Heart right ventricle (tissue), 16 donors: ENCODE results near the gene CZIB. TPM values are rescaled to one million over a fixed set of nuclear protein-coding genes. Genes with fewer than 3 reads are reported as not detected.

Source experiments
- ATAC-seq, 8 donors: fragments of 200-7000 bp; cut with Tn5 transposase; one replicate each; pipeline ENCODE4 v1.9.1; 2020; ENCODE audit warnings: mild to moderate bottlenecking in 8 of 8, moderate library complexity in 8 of 8, moderate number of reproducible peaks in 1 of 8
- DNase-seq, 2 donors: peaks; one replicate each; pipeline ENCODE4 v3.0.0-alpha.2; 2020
- H3K27ac ChIP-seq, 10 donors: fragments of 200-600 bp; sonication (generic) in 2 of 10; one replicate each; pipeline versions ENCODE4 v1.5.0 to v1.8.0; 2020 to 2022; ENCODE audit warnings: mild to moderate bottlenecking in 3 of 10
- H3K27me3 ChIP-seq, 7 donors: fragments of 200-600 bp; one replicate each; pipeline ENCODE4 v1.8.0; 2021 to 2022; ENCODE audit warnings: mild to moderate bottlenecking in 2 of 7
- H3K36me3 ChIP-seq, 9 donors: fragments of 200-600 bp; sonication (generic) in 1 of 9; one replicate each; pipeline versions ENCODE4 v1.5.0 to v1.8.0; 2020 to 2022; ENCODE audit warnings: mild to moderate bottlenecking in 2 of 9
- H3K4me1 ChIP-seq, 9 donors: fragments of 200-600 bp; sonication (generic) in 1 of 9; one replicate each; pipeline versions ENCODE4 v1.5.0 to v1.8.0; 2020 to 2022; ENCODE audit warnings: mild to moderate bottlenecking in 4 of 9
- H3K4me3 ChIP-seq, 10 donors: fragments of 200-600 bp; sonication (generic) in 2 of 10; one replicate each; pipeline versions ENCODE4 v1.5.0 to v1.8.0; 2020 to 2022; ENCODE audit warnings: mild to moderate bottlenecking in 7 of 10, moderate library complexity in 2 of 10
- H3K9me3 ChIP-seq, 11 donors: fragments of 200-600 bp in 10 of 11; sonication (generic) in 2 of 11; one replicate each; pipeline versions ENCODE4 v1.5.0 to v1.8.0; 2013 to 2022; ENCODE audit warnings: mild to moderate bottlenecking in 2 of 11, control low read depth in 1 of 11, moderate library complexity in 1 of 11
- WGBS, 2 donors: extraction: QIAGEN DNeasy Blood & Tissue Kit; methylation state at CpG; one replicate each; pipeline ENCODE4 v1.1.7; 2013; ENCODE audit warnings: inconsistent platforms in 1 of 2; 5-methylcytosine and 5-hydroxymethylcytosine counted together
- intact Hi-C, 10 donors: fragments of 100-400 bp; cut with DNase I; formaldehyde crosslinking; loops; one replicate each; pipeline versions ENCODE4 v1.11.1 to v1.14.2; 2022
- polyA plus RNA-seq, 2 donors: library from polyadenylated mRNA; stranded (reverse); fragments of 200-250 nt; gene quantifications; one replicate each; pipeline ENCODE4 v1.2.3, GENCODE V29; 2013
- total RNA-seq, 10 donors: library from RNA; stranded (reverse); fragmentation: NEBNext Ultra II Directional in 3 of 10; extraction: Animal tissue kit (Norgen Biotek cat#: 25700) in 3 of 10; gene quantifications; one replicate each; pipeline versions ENCODE4 v1.2.1 to v1.2.4, GENCODE V29; 2021 to 2023
- TF ChIP-seq, protein P1 (sequence below), 9 donors: fragments of 200-600 bp; sonication (generic) in 2 of 9; IDR thresholded peaks; one replicate each; pipeline versions ENCODE4 v1.5.0 to v1.8.0; 2021 to 2022; ENCODE audit warnings: antibody characterized with exemption in 9 of 9, mild to moderate bottlenecking in 5 of 9, moderate library complexity in 1 of 9
- donor health status: Arrhythmogenic right ventricular cardiomyopathy.
- donor health status: ischemic (EF 13 %, LVEDD 7.1; RV severe dilation, severe dysfunction).
- donor health status: healthy with polysubstance abuse.
- donor health status: DM: no; HTN: yes; CAD: no.
- donor health status: DM: no; HTN: no; CAD: no.
- donor health status: ischemic (EF 25% LVEDD 6.9; RV normal size, moderate dysfunction).
- donor health status: ischemic (EF 25% LVEDD 5.7; RV mildly dilated, moderate dysfunction).
- donor health status: healthy.
- donor health status: DM: yes; HTN: yes; CAD: no.
- donor health status: Ischemic cardiomyopathy.
- donor health status: ischemic (EF 35%, LVEDD 5.7; RV mildly dilated, moderate dysfunction).
- donor health status: nonischemic (EF 11% LVEDD 7.7; RV severe dilation, severe dysfunction).
- donor health status: DM: yes; HTN: yes; CAD: no.
- donor health status: PGD.
- donor health status: ischemic (EF 29% LVEDD 5.4; RV normal size, mild dysfunction).
- donor health status: nonischemic (EF 23%, LVEDD 6.1; RV moderate dilation, normal function).

Gene CZIB
- total and polyA plus RNA-seq, 12 donors, result 41.8 to 97.3 (median 50.2) TPM

DNA sequence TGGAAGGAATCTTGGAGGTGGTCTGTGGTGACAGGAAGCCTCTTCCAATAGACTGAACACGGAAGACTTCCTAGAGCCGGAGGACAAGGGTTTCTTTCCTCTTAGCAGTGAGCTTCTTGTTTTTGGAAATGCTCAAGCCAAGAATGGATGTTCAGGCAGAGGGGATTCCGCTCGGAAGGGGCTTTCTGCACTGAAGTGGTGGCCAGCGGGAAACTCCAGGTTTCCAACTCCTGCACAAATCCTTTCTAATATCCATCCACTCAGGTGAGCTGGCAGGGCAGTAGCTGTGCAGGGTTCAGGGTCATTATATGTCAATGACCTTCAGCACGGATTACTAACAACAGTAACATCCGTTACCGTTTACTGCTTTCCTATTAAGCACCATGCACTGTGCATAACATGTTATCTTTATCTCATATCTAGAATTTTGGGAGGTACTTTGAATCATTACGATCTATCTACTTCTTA lies 24.4 kb downstream of the CZIB start:
- intact Hi-C loops, result loop anchor here in 3 of 10 donors (2.0 to 10.0 kb wide), 4 partner anchors 25 to 501 kb away; partner anchors contain the start of genes COA7 (in 2 of the 3), CZIB (in 1 of the 3) and MAGOH (in 1 of the 3)
- TF ChIP-seq, protein P1, sequence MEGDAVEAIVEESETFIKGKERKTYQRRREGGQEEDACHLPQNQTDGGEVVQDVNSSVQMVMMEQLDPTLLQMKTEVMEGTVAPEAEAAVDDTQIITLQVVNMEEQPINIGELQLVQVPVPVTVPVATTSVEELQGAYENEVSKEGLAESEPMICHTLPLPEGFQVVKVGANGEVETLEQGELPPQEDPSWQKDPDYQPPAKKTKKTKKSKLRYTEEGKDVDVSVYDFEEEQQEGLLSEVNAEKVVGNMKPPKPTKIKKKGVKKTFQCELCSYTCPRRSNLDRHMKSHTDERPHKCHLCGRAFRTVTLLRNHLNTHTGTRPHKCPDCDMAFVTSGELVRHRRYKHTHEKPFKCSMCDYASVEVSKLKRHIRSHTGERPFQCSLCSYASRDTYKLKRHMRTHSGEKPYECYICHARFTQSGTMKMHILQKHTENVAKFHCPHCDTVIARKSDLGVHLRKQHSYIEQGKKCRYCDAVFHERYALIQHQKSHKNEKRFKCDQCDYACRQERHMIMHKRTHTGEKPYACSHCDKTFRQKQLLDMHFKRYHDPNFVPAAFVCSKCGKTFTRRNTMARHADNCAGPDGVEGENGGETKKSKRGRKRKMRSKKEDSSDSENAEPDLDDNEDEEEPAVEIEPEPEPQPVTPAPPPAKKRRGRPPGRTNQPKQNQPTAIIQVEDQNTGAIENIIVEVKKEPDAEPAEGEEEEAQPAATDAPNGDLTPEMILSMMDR (IDR thresholded peaks at IDR 0.05), result no peak
- peak overlapping the region; percentile 86 to 99 (median 98) for H3K27ac ChIP-seq
- H3K4me3 ChIP-seq, result peak overlapping the region; percentile 64 to 95 (median 88)
- peaks cover 3 to 41% (median 34%) of the 10 kb centered on the region in 9 donors for H3K4me1 ChIP-seq
- 39% methylated on average over 9 of the region's 9 CpGs for WGBS, 2 donors
- no peaks in the 10 kb centered on the region for H3K9me3 ChIP-seq
- DNase-seq, result no peak
- peak in 6 of 8 donors; percentile 5 to 40 (median 24) for ATAC-seq
- H3K27me3 ChIP-seq, result no peaks in the 10 kb centered on the region
- peaks cover 0 to 8% (median 2%) of the 10 kb centered on the region in 9 donors for H3K36me3 ChIP-seq

DNA sequence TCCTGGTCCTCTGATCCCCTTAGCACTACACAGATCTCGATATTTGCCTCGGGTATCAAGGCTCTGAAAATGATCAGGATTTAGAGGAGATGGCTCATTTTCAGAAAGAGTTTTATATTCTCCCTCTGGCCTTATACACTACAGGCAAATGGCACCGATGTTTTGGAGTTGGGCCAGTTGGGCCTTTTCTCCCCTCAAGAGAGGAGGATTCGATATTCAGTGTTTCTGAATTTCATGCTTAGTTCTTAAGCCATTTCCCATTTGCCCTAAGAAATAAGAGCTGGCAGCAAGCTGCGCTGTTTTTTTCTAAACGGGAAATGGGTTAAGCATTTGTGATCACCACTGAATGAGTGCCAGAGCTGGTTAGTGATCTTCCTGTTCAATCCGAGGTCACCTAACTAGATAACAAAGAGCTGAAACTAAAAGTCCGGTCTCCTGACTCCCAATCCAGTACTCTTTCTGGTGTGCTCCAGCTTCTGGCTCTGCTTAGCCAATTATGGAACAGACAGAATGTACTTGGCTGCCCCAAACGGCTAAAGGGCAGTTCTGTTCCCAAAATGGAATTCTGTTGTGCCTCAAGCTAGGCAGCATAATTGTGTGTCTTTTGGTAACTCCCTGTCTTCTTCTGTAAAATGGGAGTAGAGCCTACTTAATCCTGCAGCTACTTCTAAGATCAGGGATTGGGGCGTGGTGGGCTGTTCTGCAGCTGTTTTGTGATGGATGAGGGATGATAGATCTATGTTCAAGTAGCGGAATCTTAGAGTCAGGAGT lies 25.0 kb downstream of the CZIB start:
- peaks cover 0 to 2% (median 0%) of the 10 kb centered on the region in 9 donors for H3K36me3 ChIP-seq
- H3K4me3 ChIP-seq, result peak overlapping the region in 1 of 10 donors; percentile 95
- intact Hi-C loops, result loop anchor here in 3 of 10 donors (2.0 to 10.0 kb wide), 4 partner anchors 25 to 501 kb away; partner anchors contain the start of genes COA7 (in 2 of the 3), CZIB (in 1 of the 3) and MAGOH (in 1 of the 3)
- 73 to 85% methylated on average over 11 of the region's 11 CpGs for WGBS, 2 donors
- no peaks in the 10 kb centered on the region for H3K27me3 ChIP-seq
- H3K27ac ChIP-seq, result peak overlapping the region in 9 of 10 donors; percentile 94 to 99 (median 99)
- TF ChIP-seq, protein P1 (IDR thresholded peaks at IDR 0.05), result no peak
- no peak for DNase-seq
- no peaks in the 10 kb centered on the region for H3K9me3 ChIP-seq
- ATAC-seq, result peak in 1 of 8 donors; percentile 25
- peaks cover 3 to 41% (median 34%) of the 10 kb centered on the region in 9 donors for H3K4me1 ChIP-seq

DNA sequence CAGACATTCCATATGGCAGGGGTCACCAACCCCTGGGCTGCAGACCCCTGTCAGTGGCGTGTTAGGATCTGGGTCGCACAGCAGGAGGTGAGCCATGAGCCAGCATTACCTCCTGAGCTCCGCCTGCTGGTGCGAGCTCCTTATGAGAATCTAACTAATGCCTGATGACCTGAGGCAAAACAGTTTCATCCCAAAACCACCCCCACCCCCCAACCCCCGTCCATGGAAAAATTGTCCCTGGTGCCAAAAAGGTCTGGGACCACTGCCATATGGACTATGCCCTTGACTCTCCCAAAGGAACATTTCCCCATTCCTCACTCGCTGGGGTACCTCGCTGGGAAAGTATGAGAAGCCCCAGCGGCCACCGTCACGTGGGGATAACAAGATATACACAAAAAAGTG lies 30.2 kb downstream of the CZIB start:
- DNase-seq, result no peak
- WGBS, 2 donors, result 73 to 76% methylated on average over 10 of the region's 10 CpGs
- no peak for ATAC-seq
- Histone ChIP-seq H3K4me3 (no peak overlapping the region), H3K9me3 (peaks cover 0 to 4% (median 0%) of the 10 kb centered on the region in 11 donors), H3K27me3 (peaks cover 0 to 2% (median 0%) of the 10 kb centered on the region in 7 donors), H3K36me3 (no peaks in the 10 kb centered on the region), H3K4me1 (peaks cover 0 to 5% (median 0%) of the 10 kb centered on the region in 9 donors), H3K27ac (no peak overlapping the region)
- TF ChIP-seq, protein P1 (IDR thresholded peaks at IDR 0.05), result no peak
- intact Hi-C loops, result loop anchor here in 3 of 10 donors (10.0 kb wide), 2 partner anchors 485 to 495 kb away; partner anchors contain the start of gene COA7 (in 2 of the 3)

DNA sequence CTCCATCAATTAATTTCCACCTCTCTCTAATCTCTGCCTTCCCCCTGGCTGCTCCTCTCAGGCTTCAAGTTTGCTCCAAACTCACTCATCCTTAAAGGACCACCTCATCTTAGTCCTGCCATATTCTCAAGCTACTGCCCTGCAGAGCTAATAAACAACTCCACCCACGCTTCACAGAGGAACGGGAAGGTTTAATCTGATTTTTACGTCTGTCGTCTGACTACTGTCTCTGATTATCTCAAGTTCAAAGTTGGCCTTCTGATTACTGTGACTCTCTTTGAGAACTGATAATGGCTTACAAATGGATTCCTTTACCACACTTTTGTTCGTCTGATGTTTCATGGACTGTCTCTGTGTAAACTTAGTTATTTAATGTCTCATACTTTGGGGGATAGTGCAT lies 31.4 kb downstream of the CZIB start:
- 54 to 59% methylated on average over 5 of the region's 5 CpGs for WGBS, 2 donors
- intact Hi-C loops, result loop anchor here in 7 of 10 donors (10.0 kb wide), 7 partner anchors 124 to 494 kb away; partner anchors contain the start of genes COA7 (in 3 of the 7), ECHDC2 (in 2 of the 7), SCP2 (in 2 of the 7) and PODN (in 1 of the 7)

More for the DNA sequence above, 31.4 kb downstream of the CZIB start:
- H3K36me3 ChIP-seq, result no peaks in the 10 kb centered on the region
- H3K4me3 ChIP-seq, result no peak overlapping the region
- H3K27ac ChIP-seq, result no peak overlapping the region
- peaks cover 0 to 5% (median 0%) of the 10 kb centered on the region in 9 donors for H3K4me1 ChIP-seq
- DNase-seq (no peak), ATAC-seq (no peak)
- H3K27me3 ChIP-seq, result peaks cover 0 to 2% (median 0%) of the 10 kb centered on the region in 7 donors
- TF ChIP-seq, protein P1 (IDR thresholded peaks at IDR 0.05), result no peak
- H3K9me3 ChIP-seq, result peaks cover 0 to 4% (median 0%) of the 10 kb centered on the region in 11 donors
